Stimulated activated naive CD8-positive, alpha-beta T cell treated with anti-CD3 and anti-CD28 coated beads, Interleukin-15, Interleukin-2, amounts not matched to agents 100 U/mL and 50 U/mL, for 24 hours (primary cell): ENCODE data around the gene MEFV.

Experiments
- ATAC-seq: fragments of 150-1000 bp; cut with Tn5 transposase; one replicate; pipeline ENCODE4 v1.10.0; 2021
- DNase-seq: peaks from one replicate; pipeline ENCODE4 v3.0.0; 2021

MEFV gene

GRCh38 chr16:3268294-3268693, 11.9 kb upstream of the MEFV start:
- DNase-seq (no peak), ATAC-seq (no peak)

DNA sequence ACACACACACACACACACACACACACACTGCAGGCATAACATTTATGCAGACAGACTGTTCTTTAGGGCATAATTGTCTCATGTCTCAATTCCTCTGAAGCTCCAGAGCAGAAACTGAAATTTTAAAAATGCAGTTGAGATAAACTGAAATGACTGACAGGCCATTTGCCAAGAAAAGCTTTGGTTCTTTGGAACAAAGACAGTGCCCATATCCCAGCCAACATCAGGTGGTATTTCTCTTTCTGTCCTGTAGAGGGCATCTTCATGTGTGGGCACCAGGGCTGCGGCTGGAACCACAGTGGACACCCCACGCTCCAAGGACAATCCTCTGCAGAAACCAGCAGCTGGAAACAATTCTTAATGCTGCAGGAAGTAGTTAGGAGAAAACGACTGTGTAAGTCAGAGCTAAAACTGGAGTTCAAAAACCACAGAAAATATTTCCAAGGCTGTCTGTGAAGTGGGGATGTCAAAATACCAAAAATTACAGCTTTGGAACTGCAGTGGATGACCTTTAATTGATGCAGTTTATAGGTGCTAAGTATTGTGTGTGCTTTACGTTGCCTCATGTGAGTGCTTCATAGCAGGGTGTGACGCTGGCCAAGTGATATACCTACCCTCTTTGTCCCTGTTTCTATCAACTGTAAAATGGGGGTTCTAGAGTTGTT, 10.6 kb upstream of the MEFV start:
- ATAC-seq (no peak), DNase-seq (no peak)

- peak; percentile 98 for DNase-seq
- ATAC-seq = peak; percentile 92
These were observed 8.0 kb upstream of the MEFV start for GRCh38 chr16:3264137-3265036.

DNA sequence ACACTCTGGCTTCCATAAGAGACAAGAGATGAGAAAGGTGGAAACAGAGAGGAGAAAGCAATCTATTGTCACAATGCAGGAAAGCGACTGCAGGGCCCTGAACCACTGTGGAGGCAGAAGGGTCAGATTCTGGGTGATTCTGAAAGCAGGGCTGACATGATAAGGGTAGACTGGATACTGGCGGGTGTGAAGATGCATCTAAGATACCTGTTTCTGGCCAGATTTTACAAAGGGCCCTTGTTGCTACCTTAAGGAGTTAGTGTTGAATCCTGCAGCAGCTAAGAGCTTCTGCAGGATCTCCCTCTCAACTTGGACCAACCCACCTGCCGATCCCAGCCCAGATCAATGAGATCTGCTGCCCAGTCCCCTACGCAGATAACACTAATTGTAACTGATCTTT, 6.1 kb upstream of the MEFV start:
- DNase-seq = no peak
- no peak for ATAC-seq

GRCh38 chr16:3259836-3260235, 3.4 kb upstream of the MEFV start:
- DNase-seq = no peak
- no peak for ATAC-seq

DNA sequence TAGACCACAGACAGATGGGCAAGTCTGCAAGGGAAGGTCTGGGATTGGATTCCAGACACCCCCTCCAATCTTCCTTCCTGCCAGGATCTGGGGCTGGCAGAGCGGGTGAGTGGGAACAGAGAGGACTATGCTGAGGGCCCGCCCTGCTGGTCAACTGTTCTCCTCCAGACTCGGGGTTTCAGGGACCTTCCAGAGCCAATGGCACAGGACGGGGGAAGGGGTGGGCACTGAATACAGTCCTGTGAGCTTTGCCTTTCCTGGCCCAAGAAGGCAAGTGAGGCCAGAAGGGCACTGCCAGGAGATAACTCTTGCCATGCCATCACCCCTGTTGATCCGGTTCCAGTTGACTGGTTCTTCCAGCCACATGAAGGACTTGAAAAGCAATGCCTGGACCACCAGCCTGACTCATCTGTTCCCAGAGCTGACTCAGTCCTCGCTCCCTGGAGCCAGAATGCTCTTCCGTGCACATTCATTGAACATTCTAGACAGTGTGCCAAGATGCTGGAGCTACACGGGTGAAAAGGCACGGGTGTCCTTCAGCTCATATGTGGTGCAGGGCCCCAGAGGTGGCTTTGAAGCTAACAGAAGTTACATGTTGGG, 533 bp upstream of the MEFV start:
- DNase-seq (no peak), ATAC-seq (no peak)

DNA sequence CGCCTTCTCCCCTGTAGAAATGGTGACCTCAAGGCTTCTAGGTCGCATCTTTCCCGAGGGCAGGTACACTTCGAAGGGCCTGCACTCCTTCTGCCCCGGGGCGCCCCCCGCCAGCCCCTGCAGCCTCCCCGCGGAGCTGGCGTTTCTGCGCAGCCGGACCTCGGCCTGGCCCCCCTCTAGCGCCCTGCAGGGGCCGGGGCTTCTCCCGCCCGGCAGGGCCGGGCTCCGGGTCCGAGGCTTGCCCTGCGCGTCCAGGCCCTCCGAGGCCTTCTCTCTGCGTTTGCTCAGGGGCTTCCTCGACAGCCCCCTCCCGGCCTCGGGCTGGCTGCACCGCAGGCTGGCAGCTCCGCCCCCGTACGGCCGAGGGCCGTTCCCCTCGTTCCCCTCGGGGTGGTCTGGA, 2.1 kb downstream of the MEFV start:
- no peak for ATAC-seq
- DNase-seq = no peak

GRCh38 chr16:3252967-3253366, 3.5 kb downstream of the MEFV start:
- DNase-seq (no peak), ATAC-seq (no peak)

- DNase-seq = no peak
- no peak for ATAC-seq
These were observed 7.0 kb downstream of the MEFV start for GRCh38 chr16:3249451-3249850.

DNA sequence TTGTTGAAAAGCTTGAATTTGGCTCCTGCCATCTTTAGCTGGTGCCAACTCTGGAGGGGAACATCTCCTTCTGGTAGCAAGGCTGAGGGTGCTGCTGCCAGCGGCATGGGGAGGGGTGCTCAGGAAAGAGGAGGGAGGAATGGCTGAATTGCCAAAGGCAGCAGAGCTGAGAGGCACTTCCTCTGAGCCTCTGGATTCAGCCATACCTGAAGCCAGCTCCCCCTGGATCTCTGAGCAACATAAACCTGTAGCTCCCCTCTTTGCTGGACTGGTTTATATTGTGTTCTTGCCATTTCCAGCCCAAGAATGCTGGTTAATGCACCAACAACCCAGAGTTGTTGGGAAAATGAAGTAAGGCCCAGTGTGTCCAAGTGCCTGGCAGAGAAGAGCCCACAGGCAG, 7.4 kb downstream of the MEFV start:
- DNase-seq (no peak), ATAC-seq (no peak)

- ATAC-seq (no peak), DNase-seq (no peak)
These were observed 7.8 kb downstream of the MEFV start for GRCh38 chr16:3248596-3248995.

DNA sequence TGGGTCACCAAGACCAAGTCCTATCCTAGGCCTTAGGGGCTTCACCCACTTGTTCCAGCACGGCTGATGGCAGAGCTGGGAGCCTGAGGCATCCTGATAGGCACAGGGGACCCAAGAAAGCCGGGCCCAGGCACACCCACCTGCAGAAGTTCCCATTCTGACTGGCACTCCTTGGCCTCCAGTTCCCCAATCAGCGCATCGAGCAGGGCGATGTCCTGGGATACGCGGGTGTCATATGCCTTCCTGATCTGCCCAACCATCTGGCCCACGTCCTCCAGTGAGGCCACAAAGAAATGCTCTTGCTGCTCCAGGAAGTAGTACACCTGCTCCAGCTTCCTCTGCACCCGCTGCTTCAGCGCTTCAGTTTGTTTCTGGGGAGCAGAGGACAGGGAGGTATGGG, 9.6 kb downstream of the MEFV start:
- ATAC-seq = no peak
- DNase-seq = no peak

DNA sequence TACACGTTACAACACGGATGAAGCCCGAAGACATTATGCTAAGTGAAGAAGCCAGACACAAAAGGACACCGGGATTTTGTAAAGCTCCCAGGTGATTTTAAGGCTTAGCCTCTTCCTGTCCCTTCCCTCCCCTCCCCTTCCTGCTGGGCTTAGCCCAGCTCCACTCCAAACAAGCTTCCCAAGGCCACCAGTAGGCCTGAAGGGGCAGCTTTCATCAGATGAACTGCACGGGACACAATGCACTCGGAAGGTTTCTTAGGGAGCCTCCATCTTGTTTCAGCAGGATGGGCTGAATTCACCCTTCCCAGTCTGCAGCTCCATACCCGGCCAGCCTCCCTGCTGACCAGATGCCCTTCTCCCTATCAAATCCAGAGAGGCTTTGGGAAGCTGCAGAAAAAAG, 10.4 kb downstream of the MEFV start:
- DNase-seq = no peak
- ATAC-seq = no peak

DNA sequence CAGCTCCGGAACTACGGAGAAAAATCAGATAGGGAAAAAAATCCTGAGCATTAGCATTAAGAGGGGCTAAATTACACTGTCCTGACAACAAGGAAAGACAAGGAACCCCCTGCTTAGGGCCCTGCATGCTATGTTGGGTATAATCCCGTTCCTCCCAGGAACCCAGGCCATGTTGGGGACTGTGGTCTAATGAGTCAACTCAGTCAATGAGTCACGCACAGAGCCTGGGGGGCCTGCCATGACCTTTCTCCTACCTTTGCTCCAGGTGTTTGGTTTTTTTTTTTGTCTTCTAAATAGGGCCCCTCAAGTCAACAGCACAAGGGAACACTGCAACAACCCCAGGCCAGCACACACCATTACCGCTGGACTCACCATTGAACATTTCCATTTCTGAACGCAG, 12.6 kb downstream of the MEFV start:
- ATAC-seq (peak; percentile 75), DNase-seq (no peak)

- no peak for ATAC-seq
- no peak for DNase-seq
These were observed 13.7 kb downstream of the MEFV start for GRCh38 chr16:3242709-3243108.

- ATAC-seq (no peak), DNase-seq (no peak)
These were observed 14.7 kb downstream of the MEFV start for GRCh38 chr16:3241761-3242160.

DNA sequence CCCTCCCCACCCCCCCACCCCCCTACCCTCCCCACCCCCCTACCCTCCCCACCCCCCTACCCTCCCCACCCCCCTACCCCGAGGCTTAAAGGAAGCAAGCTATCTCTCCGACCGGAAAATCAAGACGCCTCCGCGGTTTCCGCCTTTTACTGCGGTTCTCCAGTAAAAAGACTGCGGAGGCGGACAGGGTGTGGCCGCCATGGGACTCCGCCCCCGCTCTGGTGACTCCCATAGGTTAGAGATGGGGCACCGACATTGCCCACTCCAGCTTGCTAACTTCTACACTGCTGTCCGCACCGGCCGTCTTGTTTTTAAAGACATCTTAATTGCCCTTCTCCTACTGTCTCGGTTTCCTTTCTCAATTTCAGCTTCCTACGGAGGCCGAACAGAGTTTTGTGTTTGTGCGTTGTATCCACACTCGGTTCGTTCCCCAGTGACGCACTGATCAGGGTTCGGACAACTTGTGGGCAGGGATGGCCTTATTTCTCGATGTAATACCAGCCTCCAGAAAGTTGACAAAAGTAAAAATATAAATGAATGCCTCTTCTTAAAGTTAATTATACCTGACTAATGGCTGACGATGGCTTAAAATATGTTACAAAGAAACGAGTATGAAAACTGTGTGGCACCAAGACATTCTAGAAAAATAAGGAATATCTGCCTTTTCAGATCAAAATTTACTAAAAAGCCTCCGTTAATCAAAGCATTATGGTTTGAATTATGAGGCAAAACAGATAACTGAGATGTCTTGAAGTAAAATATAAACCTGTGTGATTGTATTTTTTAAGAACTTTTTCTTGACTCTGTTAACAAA, 20.4 kb downstream of the MEFV start:
- DNase-seq (peak; percentile 26), ATAC-seq (no peak)

- peak; percentile 95 for DNase-seq
- peak; percentile 96 for ATAC-seq
These were observed 21.4 kb downstream of the MEFV start, which contains the start of gene ZNF200 for GRCh38 chr16:3234857-3235561. ZNF200 (minus strand) TSS chr16:3235158; CDS start chr16:3233755, 1,403 bp downstream.

- DNase-seq = no peak
- ATAC-seq = no peak
These were observed 21.9 kb downstream of the MEFV start for GRCh38 chr16:3234543-3234856.

DNA sequence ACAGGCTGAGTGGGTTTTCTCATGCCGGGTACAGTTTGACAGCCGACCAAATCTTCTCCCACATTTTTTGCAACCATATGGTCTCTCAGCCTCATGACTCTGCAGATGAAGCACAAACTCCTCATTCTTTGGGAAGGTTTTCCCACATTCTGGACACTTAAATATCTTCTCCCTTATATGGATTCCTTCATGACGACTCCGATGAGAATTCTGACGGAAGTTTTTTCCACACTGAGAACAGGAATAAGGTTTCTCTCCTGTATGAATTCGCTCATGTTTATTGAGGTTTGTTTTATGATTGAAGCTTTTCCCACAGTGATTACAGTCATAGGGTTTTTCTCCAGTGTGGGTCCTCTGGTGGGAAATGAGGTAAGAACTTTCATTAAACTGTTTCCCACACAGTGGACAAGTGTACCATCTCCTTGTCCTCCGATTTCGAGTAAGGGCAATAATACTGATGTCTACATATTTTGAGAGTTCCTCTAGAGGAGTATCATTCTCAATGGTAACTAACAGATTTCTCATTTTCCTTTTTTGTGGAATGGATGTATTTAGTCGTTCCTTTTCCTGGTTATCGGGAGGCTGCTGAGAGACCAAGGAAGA, 32.4 kb downstream of the MEFV start:
- DNase-seq (no peak), ATAC-seq (no peak)

GRCh38 chr16:3220839-3221238, 35.6 kb downstream of the MEFV start:
- ATAC-seq = no peak
- no peak for DNase-seq

GRCh38 chr16:3216263-3216640, 40.2 kb downstream of the MEFV start:
- ATAC-seq = no peak
- no peak for DNase-seq
